HEK293T (cell line): ENCODE results near the gene PACS2.

Experiments used
- CTCF ChIA-PET: fragments of 350-600 bp; formaldehyde crosslinking; extraction: SDS; loops from one replicate; lab custom pipeline; 2021; ENCODE audit warnings: antibody characterized with exemption, inconsistent platforms; lab: Yijun Ruan, JAX
- POLR2A ChIA-PET: fragments of 350-600 bp; formaldehyde crosslinking; extraction: SDS; loops from one replicate; lab custom pipeline; 2020; ENCODE audit warnings: antibody characterized with exemption, inconsistent platforms; lab: Yijun Ruan, JAX
- DNase-seq: peaks from one replicate; pipeline ENCODE4 v3.0.0; 2012; ENCODE audit warnings: mixed read lengths; ENCODE audit errors: extremely low spot score
- ARNT ChIP-seq: fragments of 450-650 bp; IDR thresholded peaks from 2 replicates; pipeline ENCODE4 v1.6.1; 2017; ENCODE audit warnings: mild to moderate bottlenecking
- BHLHE40 ChIP-seq: fragments of 450-650 bp; IDR thresholded peaks from 2 replicates; pipeline ENCODE4 v1.6.1; 2016; ENCODE audit warnings: mild to moderate bottlenecking, moderate library complexity, borderline replicate concordance
- CTBP1 ChIP-seq: fragments of 450-650 bp; IDR thresholded peaks from 2 replicates; pipeline ENCODE4 v1.6.1; 2016; ENCODE audit warnings: borderline replicate concordance
- ELF4 ChIP-seq: fragments of 450-650 bp; IDR thresholded peaks from 2 replicates; pipeline ENCODE4 v1.6.1; 2017; ENCODE audit warnings: antibody characterized with exemption
- FOXA1 ChIP-seq: fragments of 450-650 bp; IDR thresholded peaks from 2 replicates; pipeline ENCODE4 v1.6.1; 2016; ENCODE audit warnings: mild to moderate bottlenecking
- FOXK2 ChIP-seq: fragments of 450-650 bp; IDR thresholded peaks from 2 replicates; pipeline ENCODE4 v1.6.1; 2016; ENCODE audit warnings: mild to moderate bottlenecking
- FOXM1 ChIP-seq: fragments of 450-650 bp; IDR thresholded peaks from 2 replicates; pipeline ENCODE4 v1.6.1; 2017; ENCODE audit warnings: mild to moderate bottlenecking, borderline replicate concordance
- HDGF ChIP-seq: fragments of 450-650 bp; IDR thresholded peaks from 2 replicates; pipeline ENCODE4 v1.6.1; 2017; ENCODE audit warnings: antibody characterized with exemption, borderline replicate concordance
- L3MBTL2 ChIP-seq: fragments of 450-650 bp; conservative IDR thresholded peaks from 2 replicates; pipeline ENCODE4 v1.6.1; 2016; ENCODE audit warnings: mild to moderate bottlenecking
- LEF1 ChIP-seq: fragments of 450-650 bp; IDR thresholded peaks from 2 replicates; pipeline ENCODE4 v1.6.1; 2017; ENCODE audit warnings: mild to moderate bottlenecking, borderline replicate concordance
- NFRKB ChIP-seq: fragments of 450-650 bp; IDR thresholded peaks from 2 replicates; pipeline ENCODE4 v1.6.1; 2016; ENCODE audit warnings: mild to moderate bottlenecking, moderate library complexity
- SP1 ChIP-seq: fragments of 450-650 bp; IDR thresholded peaks from 2 replicates; pipeline ENCODE4 v1.6.1; 2017
- SUZ12 ChIP-seq: fragments of 450-650 bp; IDR thresholded peaks from 2 replicates; pipeline ENCODE4 v1.6.1; 2016; ENCODE audit warnings: mild to moderate bottlenecking
- TARDBP ChIP-seq: fragments of 450-650 bp; IDR thresholded peaks from 2 replicates; pipeline ENCODE4 v1.6.1; 2016
- ZNF384 ChIP-seq: fragments of 450-650 bp; IDR thresholded peaks from 2 replicates; pipeline ENCODE4 v1.6.1; 2016
- TF ChIP-seq, protein P1 (sequence below): fragments of 450-650 bp; IDR thresholded peaks from 2 replicates; pipeline ENCODE4 v1.6.1; 2016

Gene PACS2

DNA sequence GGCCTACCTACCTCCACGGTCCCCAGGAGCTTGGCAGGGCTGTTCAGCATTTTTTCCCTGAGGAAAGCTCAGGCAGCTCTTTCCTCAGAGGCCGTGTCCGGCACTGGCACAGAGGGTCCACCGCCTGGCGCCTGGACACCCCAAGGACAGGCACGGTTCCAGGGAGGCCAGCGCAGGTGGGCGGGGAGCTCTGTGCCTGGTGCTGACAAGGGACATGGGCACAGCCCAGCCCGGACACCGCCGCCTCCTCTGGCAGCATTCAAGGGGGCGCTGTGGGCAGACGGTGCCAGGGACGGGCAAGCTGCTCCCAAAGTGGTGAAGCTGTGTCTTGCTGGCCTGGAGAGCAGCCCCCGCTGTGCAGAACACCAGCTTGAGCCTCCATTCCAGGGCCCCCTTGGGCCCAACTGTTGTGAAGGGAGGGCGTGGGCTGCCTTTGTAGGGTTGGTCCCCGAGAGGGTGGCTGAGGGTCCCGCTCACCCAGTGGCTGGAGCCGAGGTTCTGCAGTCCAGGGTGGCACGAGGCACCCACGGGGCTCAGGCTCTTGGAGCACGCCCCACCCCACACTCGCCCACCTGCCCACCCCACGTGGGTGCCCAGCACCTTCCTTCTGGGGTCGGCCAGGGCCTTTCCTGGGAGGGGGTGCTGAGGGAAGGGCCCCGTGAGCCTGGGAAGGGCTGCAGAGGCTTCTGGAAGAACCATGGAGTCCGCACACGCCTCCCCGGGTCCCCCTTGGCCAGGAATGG is 54.5 kb downstream of the PACS2 start:
- POLR2A ChIA-PET: no interaction called here
- DNase-seq: no peak
- TF ChIP-seq SP1 (no peak), TARDBP (no peak), ARNT (no peak), ELF4 (no peak)
- CTCF ChIA-PET: interaction anchor here (0.5 to 1.2 kb wide), 2 partner anchors 41 to 473 kb away, joined by 3 read pairs; no protein-coding TSS in a partner anchor

DNA sequence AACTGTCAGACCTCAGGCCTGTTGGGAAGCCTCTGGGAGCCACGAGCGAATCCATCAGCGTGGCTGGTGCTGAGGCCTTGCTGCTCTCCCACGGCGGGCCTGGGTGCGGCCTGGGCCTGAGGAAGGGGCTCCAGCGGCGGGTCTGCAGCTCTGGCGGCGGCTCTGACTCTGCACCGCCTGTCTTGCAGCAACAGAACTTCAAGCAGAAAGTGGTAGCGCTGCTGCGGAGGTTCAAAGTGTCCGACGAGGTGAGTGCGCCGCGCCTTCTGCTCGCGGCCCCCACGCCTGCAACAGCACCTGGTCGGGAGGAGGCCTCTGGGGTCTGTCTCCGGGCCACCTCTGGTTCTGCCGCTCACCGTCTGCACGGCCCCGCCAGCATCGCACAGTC is 55.1 kb downstream of the PACS2 start:
- DNase-seq: no peak
- TF ChIP-seq, protein P1, sequence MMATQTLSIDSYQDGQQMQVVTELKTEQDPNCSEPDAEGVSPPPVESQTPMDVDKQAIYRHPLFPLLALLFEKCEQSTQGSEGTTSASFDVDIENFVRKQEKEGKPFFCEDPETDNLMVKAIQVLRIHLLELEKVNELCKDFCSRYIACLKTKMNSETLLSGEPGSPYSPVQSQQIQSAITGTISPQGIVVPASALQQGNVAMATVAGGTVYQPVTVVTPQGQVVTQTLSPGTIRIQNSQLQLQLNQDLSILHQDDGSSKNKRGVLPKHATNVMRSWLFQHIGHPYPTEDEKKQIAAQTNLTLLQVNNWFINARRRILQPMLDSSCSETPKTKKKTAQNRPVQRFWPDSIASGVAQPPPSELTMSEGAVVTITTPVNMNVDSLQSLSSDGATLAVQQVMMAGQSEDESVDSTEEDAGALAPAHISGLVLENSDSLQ: no peak
- TF ChIP-seq HDGF (no peak), ARNT (no peak), BHLHE40 (no peak), NFRKB (no peak), SUZ12 (no peak), ELF4 (no peak), TARDBP (no peak), SP1 (no peak), FOXM1 (no peak), FOXA1 (no peak), LEF1 (no peak), ZNF384 (no peak), L3MBTL2 (no peak)
- CTCF ChIA-PET: interaction anchor here (0.6 to 2.3 kb wide), 4 partner anchors 40 to 672 kb away, joined by 3 to 22 read pairs (median 3); no protein-coding TSS in a partner anchor
- POLR2A ChIA-PET: no interaction called here

DNA sequence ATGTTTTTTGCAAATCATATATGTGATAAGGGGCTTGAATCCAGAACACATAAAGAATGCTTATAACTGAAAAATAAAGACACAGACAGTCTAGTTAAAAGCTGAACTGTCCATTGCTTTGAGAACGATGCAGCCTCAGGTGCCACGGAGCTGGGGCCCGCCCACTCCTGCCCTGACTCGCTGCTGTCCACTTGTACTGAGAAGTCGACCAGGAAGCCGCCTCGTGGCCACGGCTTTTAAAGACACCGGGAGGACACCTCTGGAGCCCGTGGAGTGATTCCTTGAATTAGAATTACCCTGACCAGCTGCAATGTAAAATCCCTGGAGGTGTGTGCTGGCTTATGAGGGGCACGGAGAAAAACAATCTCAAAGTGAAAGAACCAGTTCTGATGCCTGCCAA is 59.8 kb downstream of the PACS2 start:
- no peak for TF ChIP-seq FOXK2
- TF ChIP-seq BHLHE40: no peak
- DNase-seq: no peak
- ChIA-PET CTCF (interaction anchor here (1.0 to 1.5 kb wide), 2 partner anchors 16 to 107 kb away, joined by 3 to 4 read pairs; no protein-coding TSS in a partner anchor), POLR2A (no interaction called here)

DNA sequence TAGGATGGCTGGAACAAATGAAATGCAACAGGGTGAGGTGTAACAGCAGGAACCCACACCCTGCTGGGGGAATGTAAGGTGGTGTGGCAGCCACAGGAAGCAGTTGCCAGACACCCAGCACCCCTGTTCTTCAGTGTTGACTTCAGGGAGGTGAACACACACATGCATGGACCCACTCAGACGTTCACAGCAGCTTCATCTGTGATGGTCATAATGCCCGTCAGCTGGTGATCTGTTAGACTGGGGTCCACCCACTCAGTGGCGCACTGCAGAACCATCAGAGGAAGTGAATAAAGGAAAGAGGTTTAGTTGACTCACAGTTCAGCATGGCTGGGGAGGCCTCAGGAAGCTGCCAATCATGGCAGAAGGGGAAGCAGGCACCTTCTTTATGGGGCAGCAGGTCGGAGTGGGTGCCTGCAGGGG is 61.1 kb downstream of the PACS2 start:
- TF ChIP-seq HDGF: no peak
- ChIA-PET CTCF (interaction anchor here (1.5 kb wide), 1 partner anchor 105 kb away, joined by 3 read pairs; no protein-coding TSS in a partner anchor), POLR2A (no interaction called here)
- no peak for DNase-seq

DNA sequence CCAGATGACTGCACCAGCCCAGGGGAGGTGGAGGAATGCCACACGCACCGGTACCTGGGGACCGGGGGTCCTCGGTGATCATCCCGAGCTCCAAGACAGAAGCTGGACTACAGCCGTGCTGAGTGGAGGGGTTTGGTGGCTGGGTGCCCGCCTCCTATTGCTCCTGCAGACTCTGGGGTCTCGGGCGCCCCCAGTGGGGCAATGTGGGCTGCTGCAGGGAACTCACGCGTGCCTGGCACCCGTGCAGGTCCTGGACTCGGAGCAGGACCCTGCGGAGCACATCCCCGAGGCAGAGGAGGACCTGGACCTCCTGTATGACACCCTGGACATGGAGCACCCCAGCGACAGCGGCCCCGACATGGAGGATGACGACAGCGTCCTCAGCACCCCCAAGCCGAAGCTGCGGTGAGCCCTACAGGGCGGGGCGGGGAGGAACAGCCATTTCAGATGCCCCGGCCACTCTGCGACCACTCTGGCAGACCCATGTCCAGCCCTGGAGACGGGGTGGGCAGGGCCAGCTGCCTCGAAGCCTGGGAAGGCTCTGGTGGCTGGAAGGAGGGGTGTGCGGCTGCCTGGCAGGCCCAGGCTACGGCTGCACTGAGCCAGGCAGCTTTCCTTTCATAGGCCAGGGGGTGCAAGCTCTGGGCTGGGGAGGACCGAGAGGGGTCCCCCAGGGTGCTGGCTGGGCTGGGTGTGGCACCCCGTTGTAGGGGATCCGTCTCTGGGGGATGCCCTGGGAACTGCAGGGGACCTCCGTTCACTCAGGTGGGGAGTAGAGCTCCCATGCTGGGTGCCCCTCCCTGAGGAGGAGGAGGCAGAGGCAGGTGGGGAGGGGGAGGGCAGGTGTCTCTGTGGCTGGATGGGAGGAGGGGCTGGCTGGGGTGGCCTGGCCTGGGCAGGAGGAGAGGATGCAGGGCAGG is 62.2 kb downstream of the PACS2 start:
- ChIA-PET POLR2A (no interaction called here), CTCF (interaction anchor here (0.8 kb wide), 1 partner anchor 109 kb away, joined by 3 read pairs; no protein-coding TSS in a partner anchor)
- no peak for DNase-seq
- TF ChIP-seq NFRKB (no peak), BHLHE40 (no peak), HDGF (no peak), FOXM1 (no peak), ARNT (no peak), CTBP1 (no peak), ZNF384 (no peak), LEF1 (no peak)

DNA sequence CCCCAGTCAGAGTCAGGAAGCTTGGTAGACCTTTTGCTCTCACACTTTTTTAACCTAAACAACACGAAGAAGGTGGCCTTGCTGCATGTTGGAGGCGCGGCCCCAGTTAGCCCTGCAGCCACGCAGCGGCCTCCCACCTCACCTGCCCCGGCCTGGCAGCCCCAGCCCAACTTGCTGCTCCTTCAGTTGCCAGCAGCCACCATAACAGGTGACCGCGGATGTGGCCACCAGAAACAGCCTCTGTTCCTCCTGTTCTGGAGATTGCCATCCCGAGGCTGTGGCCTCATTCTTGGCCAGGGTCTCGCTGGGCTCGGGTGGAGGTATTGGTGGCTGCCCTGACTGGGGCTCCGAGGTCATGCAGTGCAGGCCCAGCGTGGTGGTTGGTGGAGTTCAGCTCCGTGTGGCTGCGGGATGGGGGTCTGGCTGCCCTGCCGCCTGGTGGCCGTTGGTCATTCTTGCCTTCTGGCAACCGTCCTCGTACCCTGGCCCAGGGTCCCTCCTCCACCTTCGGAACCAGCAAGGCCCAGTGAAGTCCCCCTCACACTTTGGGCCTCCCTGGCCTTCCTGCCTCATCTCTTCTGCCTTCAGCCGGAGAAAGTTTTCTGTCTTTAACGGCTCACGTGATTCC is 63.1 kb downstream of the PACS2 start:
- ChIA-PET POLR2A (no interaction called here), CTCF (no interaction called here)
- no peak for DNase-seq
- TF ChIP-seq ELF4 (no peak), LEF1 (no peak), L3MBTL2 (no peak), BHLHE40 (no peak), FOXM1 (no peak), SP1 (no peak), FOXA1 (no peak), SUZ12 (no peak)

DNA sequence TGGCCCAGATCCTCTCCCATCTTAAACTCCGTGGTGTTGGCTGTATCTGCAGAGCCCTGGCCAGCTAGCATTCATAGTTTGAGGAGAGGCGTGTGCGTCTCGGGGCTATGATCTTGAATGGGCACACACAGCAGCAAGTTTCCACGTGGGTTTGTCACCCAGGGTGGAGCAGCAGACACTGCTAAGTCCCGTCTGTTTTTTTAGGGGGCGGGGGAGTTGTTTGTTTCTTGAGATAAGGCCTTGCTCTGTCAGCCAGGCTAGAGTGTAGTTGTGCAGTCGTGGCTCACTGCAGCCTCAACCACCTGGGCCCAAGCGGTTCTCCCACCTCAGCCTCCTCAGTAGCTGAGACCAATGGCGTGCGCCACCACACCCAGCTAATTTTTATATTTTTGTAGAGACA is 63.7 kb downstream of the PACS2 start:
- TF ChIP-seq LEF1: no peak
- TF ChIP-seq SUZ12: no peak
- TF ChIP-seq SP1: no peak
- TF ChIP-seq CTBP1: no peak
- no peak for TF ChIP-seq ELF4
- no peak for TF ChIP-seq HDGF
- no peak for TF ChIP-seq ZNF384
- no peak for TF ChIP-seq ARNT
- no peak for TF ChIP-seq FOXA1
- TF ChIP-seq TARDBP: no peak
- no peak for TF ChIP-seq FOXM1
- TF ChIP-seq L3MBTL2: no peak
- TF ChIP-seq BHLHE40: no peak
- no peak for TF ChIP-seq NFRKB
- no peak for TF ChIP-seq FOXK2
- TF ChIP-seq, protein P1: no peak
- DNase-seq: no peak
- ChIA-PET POLR2A (no interaction called here), CTCF (no interaction called here)
